Breast epithelium (tissue), 4 donors: ENCODE data around the gene TDRD1. TPM values are rescaled to one million over a fixed set of nuclear protein-coding genes. Genes with fewer than 3 reads are reported as not detected.

Experiments
- DNase-seq, 2 donors: peaks; one replicate each; pipeline ENCODE4 v3.0.0-alpha.2; 2019; ENCODE audit warnings: low spot score in 2 of 2
- H3K27ac ChIP-seq, 2 donors: fragments of 200-600 bp; sonication (generic) in 1 of 2; one replicate each; pipeline ENCODE4 v1.5.1; 2016 to 2019; ENCODE audit warnings: mild to moderate bottlenecking in 1 of 2
- H3K27me3 ChIP-seq, 2 donors: fragments of 200-600 bp; sonication (generic) in 1 of 2; one replicate each; pipeline versions ENCODE4 v1.5.1 to v1.6.0; 2017 to 2019; ENCODE audit warnings: control low read depth in 1 of 2, mild to moderate bottlenecking in 1 of 2
- H3K36me3 ChIP-seq: fragments of 200-600 bp; one replicate; pipeline ENCODE4 v1.5.1; 2019
- H3K4me1 ChIP-seq, 2 donors: fragments of 200-600 bp; sonication (generic); one replicate each; pipeline ENCODE4 v1.5.1; 2016 to 2019; ENCODE audit warnings: control low read depth in 1 of 2
- H3K4me3 ChIP-seq, 3 donors: fragments of 200-600 bp; sonication (generic); 1 replicate in 2 of 3; 2 replicates in 1 of 3; pipeline ENCODE4 v1.5.1; 2016 to 2019; ENCODE audit warnings: mild to moderate bottlenecking in 3 of 3, moderate library complexity in 2 of 3
- H3K9me3 ChIP-seq, 2 donors: fragments of 200-600 bp; sonication (generic) in 1 of 2; one replicate each; pipeline ENCODE4 v1.5.1; 2016 to 2019; ENCODE audit warnings: control low read depth in 1 of 2
- CTCF ChIP-seq, 3 donors: fragments of 450-650 bp; IDR thresholded peaks; one replicate each; pipeline ENCODE4 v1.5.1; 2016 to 2017; ENCODE audit warnings: antibody characterized with exemption in 3 of 3, mild to moderate bottlenecking in 3 of 3, moderate library complexity in 3 of 3
- POLR2A ChIP-seq: fragments of 450-650 bp; IDR thresholded peaks from one replicate; pipeline ENCODE4 v1.6.1; 2016; ENCODE audit warnings: antibody characterized with exemption, mild to moderate bottlenecking, moderate library complexity
- POLR2AphosphoS5 ChIP-seq, 3 donors: sonication (generic); formaldehyde crosslinking; IDR thresholded peaks; one replicate each; pipeline ENCODE4 v1.6.1; 2017; ENCODE audit warnings: antibody characterized with exemption in 3 of 3
- intact Hi-C: fragments of 100-400 bp; cut with DNase I; formaldehyde crosslinking; loops from one replicate; pipeline ENCODE4 v1.15.1; 2023; ENCODE audit warnings: low total_unique reads
- total RNA-seq, 3 donors: library from RNA; depleted of rRNA; stranded (reverse); fragments of >200 nt; gene quantifications; one replicate each; pipeline ENCODE4 v1.1.0, GENCODE V29; 2016

Gene TDRD1
- total RNA-seq, 3 donors from 2014 or later, result under 0.01 to 0.73 (median 0.33) TPM

- no peaks in the 10 kb centered on the region for H3K9me3 ChIP-seq
- no peaks in the 10 kb centered on the region for H3K36me3 ChIP-seq
- no peak for DNase-seq
- intact Hi-C loops, result no loop called here
- H3K4me1 ChIP-seq, result peaks cover 0 to 3% of the 10 kb centered on the region in 2 donors
- no peak overlapping the region for H3K4me3 ChIP-seq
- H3K27ac ChIP-seq, result no peak overlapping the region
- TF ChIP-seq POLR2AphosphoS5 (IDR thresholded peaks at IDR 0.05) (no peak), CTCF (IDR thresholded peaks at IDR 0.05) (no peak), POLR2A (no peak)
- H3K27me3 ChIP-seq, result no peaks in the 10 kb centered on the region
These were observed 83.3 kb downstream of the TDRD1 start for GRCh38 chr10:114262496-114262895.

- Histone ChIP-seq H3K4me3 (no peak overlapping the region), H3K27ac (peak overlapping the region; percentile 14 to 73), H3K36me3 (no peaks in the 10 kb centered on the region), H3K4me1 (peaks cover 0 to 3% of the 10 kb centered on the region in 2 donors), H3K9me3 (no peaks in the 10 kb centered on the region), H3K27me3 (no peaks in the 10 kb centered on the region)
- intact Hi-C loops, result no loop called here
- no peak for DNase-seq
- peak in 1 of 3 donors; percentile 45 for TF ChIP-seq POLR2AphosphoS5 (IDR thresholded peaks at IDR 0.05)
- no peak for TF ChIP-seq POLR2A
- TF ChIP-seq CTCF (IDR thresholded peaks at IDR 0.05), result no peak
These were observed 86.4 kb downstream of the TDRD1 start for GRCh38 chr10:114265392-114266053.

- no peak for TF ChIP-seq CTCF (IDR thresholded peaks at IDR 0.05)
- no peak for TF ChIP-seq POLR2A
- TF ChIP-seq POLR2AphosphoS5 (IDR thresholded peaks at IDR 0.05), result no peak
- H3K4me1 ChIP-seq, result peaks cover 0 to 3% of the 10 kb centered on the region in 2 donors
- intact Hi-C loops, result no loop called here
- H3K9me3 ChIP-seq, result no peaks in the 10 kb centered on the region
- H3K27ac ChIP-seq, result peak overlapping the region; percentile 30 to 60
- no peaks in the 10 kb centered on the region for H3K27me3 ChIP-seq
- peak in 1 of 2 donors; percentile 56 for DNase-seq
- H3K4me3 ChIP-seq, result no peak overlapping the region
- no peaks in the 10 kb centered on the region for H3K36me3 ChIP-seq
These were observed 87.4 kb downstream of the TDRD1 start for GRCh38 chr10:114266521-114266920.

- DNase-seq, result peak; percentile 51 to 54
- H3K27ac ChIP-seq, result peak overlapping the region; percentile 6 to 27
- no peaks in the 10 kb centered on the region for H3K36me3 ChIP-seq
- no peaks in the 10 kb centered on the region for H3K27me3 ChIP-seq
- H3K4me1 ChIP-seq, result no peaks in the 10 kb centered on the region
- TF ChIP-seq CTCF (IDR thresholded peaks at IDR 0.05), result no peak
- no peak for TF ChIP-seq POLR2AphosphoS5 (IDR thresholded peaks at IDR 0.05)
- TF ChIP-seq POLR2A, result no peak
- no peaks in the 10 kb centered on the region for H3K9me3 ChIP-seq
- H3K4me3 ChIP-seq, result no peak overlapping the region
- intact Hi-C loops, result no loop called here
These were observed 92.1 kb downstream of the TDRD1 start for GRCh38 chr10:114271075-114271778.

GRCh38 chr10:114271779-114272167 lies 92.6 kb downstream of the TDRD1 start:
- TF ChIP-seq POLR2AphosphoS5 (IDR thresholded peaks at IDR 0.05), result peak in 2 of 3 donors; percentile 26 to 67
- no peak for TF ChIP-seq POLR2A
- Histone ChIP-seq H3K27me3 (no peaks in the 10 kb centered on the region), H3K9me3 (no peaks in the 10 kb centered on the region), H3K36me3 (no peaks in the 10 kb centered on the region), H3K4me1 (no peaks in the 10 kb centered on the region), H3K4me3 (no peak overlapping the region), H3K27ac (peak overlapping the region; percentile 6 to 27)
- intact Hi-C loops, result no loop called here
- peak; percentile 39 to 44 for DNase-seq
